Adrenal gland (tissue), 12 donors: ENCODE results near the gene POLR2H. TPM values are rescaled to one million over a fixed set of nuclear protein-coding genes. Genes with fewer than 3 reads are reported as not detected.

Source experiments
- DNase-seq, 7 donors: peaks; one replicate each; pipeline ENCODE4 v3.0.0-alpha.2; 2019 to 2020
- H3K27ac ChIP-seq, 5 donors: fragments of 200-600 bp; sonication (generic) in 4 of 5; 1 replicate in 3 of 5; 2 replicates in 2 of 5; pipeline versions ENCODE4 v1.5.1 to v1.8.0; 2016 to 2020; ENCODE audit warnings: mild to moderate bottlenecking in 1 of 5
- H3K27me3 ChIP-seq: fragments of 200-600 bp; 2 replicates; pipeline ENCODE4 v1.8.0; 2021
- H3K36me3 ChIP-seq, 2 donors: fragments of 200-600 bp; replicated peaks in 1 of 2; 1 replicate in 1 of 2; 2 replicates in 1 of 2; pipeline versions ENCODE4 v1.5.1 to v1.8.0; 2018 to 2022
- H3K4me1 ChIP-seq, 2 donors: fragments of 200-600 bp; replicated peaks in 1 of 2; 1 replicate in 1 of 2; 2 replicates in 1 of 2; pipeline versions ENCODE4 v1.5.1 to v1.8.0; 2018 to 2021
- H3K4me3 ChIP-seq, 4 donors: fragments of 200-600 bp; sonication (generic) in 3 of 4; one replicate each; pipeline ENCODE4 v1.5.1; 2016 to 2018
- H3K9me3 ChIP-seq, 3 donors: fragments of 200-600 bp; sonication (generic) in 1 of 3; replicated peaks in 1 of 3; 1 replicate in 2 of 3; 2 replicates in 1 of 3; pipeline versions ENCODE4 v1.5.1 to v1.8.0; 2016 to 2021
- POLR2A ChIP-seq, 2 donors: fragments of 450-650 bp; IDR thresholded peaks; one replicate each; pipeline ENCODE4 v1.6.1; 2017; ENCODE audit warnings: antibody characterized with exemption in 2 of 2, mild to moderate bottlenecking in 2 of 2, moderate library complexity in 1 of 2
- WGBS, 4 donors: extraction: QIAGEN DNeasy Blood & Tissue Kit in 2 of 4; methylation state at CpG; one replicate each; pipeline versions ENCODE4 v1.1.5 to v1.1.7; 2013 to 2017; 5-methylcytosine and 5-hydroxymethylcytosine counted together
- intact Hi-C, 2 donors: fragments of 100-400 bp; cut with DNase I; formaldehyde crosslinking; loops; one replicate each; pipeline versions ENCODE4 v1.14.1 to v1.15.0; 2022 to 2023
- polyA plus RNA-seq, 3 donors: library from polyadenylated mRNA; stranded (reverse); fragments of 200-250 nt in 2 of 3; fragments of 350-450 nt in 1 of 3; fragmentation: Illumina TruSeq in 1 of 3; extraction: RNeasy Lipid Tissue Mini Kit (QIAGEN cat#74804) in 1 of 3; gene quantifications; one replicate each; pipeline ENCODE4 v1.2.3, GENCODE V29; 2013 to 2014
- total RNA-seq, 9 donors: library from RNA; depleted of rRNA in 4 of 9; stranded (reverse); fragments of >200 nt in 4 of 9; fragments of 120-200 nt in 1 of 9; fragmentation: NEBNext Ultra II Directional in 1 of 9; extraction: Animal tissue kit (Norgen Biotek cat#: 25700) in 1 of 9; gene quantifications; one replicate each; pipeline versions ENCODE4 v1.1.0 to v1.2.4, GENCODE V29; 2013 to 2023
- TF ChIP-seq, protein P1 (sequence below), 6 experiments: fragments of 450-650 bp in 4 of 6; fragments of 200-600 bp in 2 of 6; sonication (generic) in 1 of 6; IDR thresholded peaks; 1 replicate in 5 of 6; 2 replicates in 1 of 6; pipeline versions ENCODE4 v1.5.1 to v1.8.0; 2016 to 2021; ENCODE audit warnings: antibody characterized with exemption in 6 of 6, mild to moderate bottlenecking in 2 of 6, moderate library complexity in 1 of 6
- donor health status: healthy with polysubstance abuse.
- donor health status: Bipolar disorder and iron deficiency.
- donor health status: DM: yes; HTN: yes; CAD: no.
- donor health status: DM: no; HTN: no; CAD: no.
- donor health status: DM: no; HTN: no; CAD: no.
- donor health status: DM: yes; HTN: yes; CAD: no.

POLR2H gene
- total and polyA plus RNA-seq, 12 donors = 63.1 to 199 (median 77.7) TPM

DNA sequence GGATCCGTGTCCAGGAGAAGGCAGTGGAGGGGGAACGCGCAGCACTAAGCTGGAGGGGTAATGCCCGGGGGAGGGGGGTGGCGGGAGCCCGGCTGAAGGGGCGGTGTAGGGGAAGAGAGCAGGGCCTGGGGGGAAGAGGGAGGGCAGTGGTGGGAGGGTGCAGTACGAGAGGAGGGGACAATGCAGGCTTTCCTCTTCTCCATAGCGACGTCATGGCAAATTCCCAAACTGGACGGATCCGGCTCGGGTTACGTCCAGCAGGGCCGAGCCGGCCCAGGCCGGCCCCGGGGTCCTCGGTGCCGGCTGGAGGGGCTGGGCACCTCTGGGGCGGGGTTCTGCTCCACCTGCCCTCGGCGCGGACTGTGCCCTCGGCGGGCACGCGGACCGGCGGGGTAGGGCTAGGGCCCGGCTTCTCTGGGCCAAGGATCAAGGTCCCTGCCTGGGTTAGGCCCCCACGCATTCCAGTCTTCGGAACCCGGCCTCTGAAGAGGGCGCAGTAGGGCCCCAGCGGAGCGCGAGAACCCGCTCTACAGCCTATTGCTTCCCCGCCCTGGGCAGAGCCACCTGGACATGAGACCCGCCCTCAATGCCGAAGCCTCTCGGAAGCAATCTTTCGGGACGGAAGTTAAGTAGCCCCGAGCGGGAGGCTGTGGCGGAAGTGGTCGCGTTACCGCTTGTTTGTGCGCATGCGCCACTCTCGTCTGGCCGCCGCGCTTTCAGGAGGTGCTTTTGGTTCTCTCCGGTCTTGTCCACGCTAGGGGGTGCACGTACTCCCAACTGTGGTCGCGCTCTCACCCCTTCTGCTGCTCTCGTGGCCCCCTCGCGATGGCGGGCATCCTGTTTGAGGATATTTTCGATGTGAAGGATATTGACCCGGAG lies 1.4 kb downstream of the POLR2H start:
- intact Hi-C loops = no loop called here
- WGBS, 4 donors = 0 to 1% (median 0%) methylated on average over 57 to 68 of the region's 68 CpGs; no CpG with 5 or more reads in 1 of the 4 donors
- H3K4me1 ChIP-seq = peaks cover 13 to 41% of the 10 kb centered on the region in 2 donors
- H3K36me3 ChIP-seq = peaks cover 0 to 27% of the 10 kb centered on the region in 2 donors
- H3K4me3 ChIP-seq = peak overlapping the region; percentile 71 to 88 (median 80)
- peak; percentile 93 to 98 (median 96) for DNase-seq
- no peaks in the 10 kb centered on the region for H3K27me3 ChIP-seq
- peak overlapping the region; percentile 80 to 100 (median 97) for H3K27ac ChIP-seq
- TF ChIP-seq, protein P1, sequence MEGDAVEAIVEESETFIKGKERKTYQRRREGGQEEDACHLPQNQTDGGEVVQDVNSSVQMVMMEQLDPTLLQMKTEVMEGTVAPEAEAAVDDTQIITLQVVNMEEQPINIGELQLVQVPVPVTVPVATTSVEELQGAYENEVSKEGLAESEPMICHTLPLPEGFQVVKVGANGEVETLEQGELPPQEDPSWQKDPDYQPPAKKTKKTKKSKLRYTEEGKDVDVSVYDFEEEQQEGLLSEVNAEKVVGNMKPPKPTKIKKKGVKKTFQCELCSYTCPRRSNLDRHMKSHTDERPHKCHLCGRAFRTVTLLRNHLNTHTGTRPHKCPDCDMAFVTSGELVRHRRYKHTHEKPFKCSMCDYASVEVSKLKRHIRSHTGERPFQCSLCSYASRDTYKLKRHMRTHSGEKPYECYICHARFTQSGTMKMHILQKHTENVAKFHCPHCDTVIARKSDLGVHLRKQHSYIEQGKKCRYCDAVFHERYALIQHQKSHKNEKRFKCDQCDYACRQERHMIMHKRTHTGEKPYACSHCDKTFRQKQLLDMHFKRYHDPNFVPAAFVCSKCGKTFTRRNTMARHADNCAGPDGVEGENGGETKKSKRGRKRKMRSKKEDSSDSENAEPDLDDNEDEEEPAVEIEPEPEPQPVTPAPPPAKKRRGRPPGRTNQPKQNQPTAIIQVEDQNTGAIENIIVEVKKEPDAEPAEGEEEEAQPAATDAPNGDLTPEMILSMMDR (IDR thresholded peaks at IDR 0.05) = peak in 5 of 6 experiments; percentile 41 to 54 (median 45)
- TF ChIP-seq POLR2A (IDR thresholded peaks at IDR 0.05) = peak; percentile 52 to 86
- no peaks in the 10 kb centered on the region for H3K9me3 ChIP-seq

- no peak for DNase-seq
- Histone ChIP-seq H3K36me3 (peaks cover 0 to 38% of the 10 kb centered on the region in 2 donors), H3K4me1 (peaks cover 17 to 38% of the 10 kb centered on the region in 2 donors), H3K9me3 (no peaks in the 10 kb centered on the region), H3K27ac (no peak overlapping the region), H3K27me3 (no peaks in the 10 kb centered on the region), H3K4me3 (no peak overlapping the region)
- intact Hi-C loops = no loop called here
- no peak for TF ChIP-seq POLR2A (IDR thresholded peaks at IDR 0.05)
- TF ChIP-seq, protein P1 (IDR thresholded peaks at IDR 0.05) = no peak
- WGBS, 4 donors = 82 to 94% (median 85%) methylated on average over 5 of the region's 5 CpGs
Observed at GRCh38 chr3:184366619-184367289, 5.2 kb downstream of the POLR2H start.

DNA sequence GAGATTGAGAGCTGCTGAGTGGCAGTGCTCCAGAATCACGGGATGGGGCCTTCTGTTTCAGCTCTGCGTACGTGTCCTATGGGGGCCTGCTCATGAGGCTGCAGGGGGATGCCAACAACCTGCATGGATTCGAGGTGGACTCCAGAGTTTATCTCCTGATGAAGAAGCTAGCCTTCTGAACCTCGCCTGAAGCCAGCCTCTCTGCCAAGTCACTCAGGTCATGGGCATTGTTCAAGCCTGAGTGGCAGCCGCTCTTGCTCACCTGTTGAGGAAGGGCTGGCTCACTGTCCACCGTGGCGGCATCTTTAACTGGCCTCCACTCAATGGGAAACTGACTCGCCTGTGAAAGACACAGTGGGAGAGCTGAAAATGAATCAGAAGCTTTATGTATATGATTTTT lies 6.6 kb downstream of the POLR2H start:
- intact Hi-C loops = no loop called here
- peaks cover 17 to 43% of the 10 kb centered on the region in 2 donors for H3K4me1 ChIP-seq
- 76 to 84% (median 78%) methylated on average over 7 to 9 of the region's 9 CpGs for WGBS, 4 donors
- H3K9me3 ChIP-seq = no peaks in the 10 kb centered on the region
- peak overlapping the region in 2 of 5 donors; percentile 19 to 65 for H3K27ac ChIP-seq
- H3K27me3 ChIP-seq = no peaks in the 10 kb centered on the region
- no peak for TF ChIP-seq POLR2A (IDR thresholded peaks at IDR 0.05)
- TF ChIP-seq, protein P1 (IDR thresholded peaks at IDR 0.05) = no peak
- H3K36me3 ChIP-seq = peaks cover 0 to 38% of the 10 kb centered on the region in 2 donors
- no peak for DNase-seq
- H3K4me3 ChIP-seq = no peak overlapping the region

DNA sequence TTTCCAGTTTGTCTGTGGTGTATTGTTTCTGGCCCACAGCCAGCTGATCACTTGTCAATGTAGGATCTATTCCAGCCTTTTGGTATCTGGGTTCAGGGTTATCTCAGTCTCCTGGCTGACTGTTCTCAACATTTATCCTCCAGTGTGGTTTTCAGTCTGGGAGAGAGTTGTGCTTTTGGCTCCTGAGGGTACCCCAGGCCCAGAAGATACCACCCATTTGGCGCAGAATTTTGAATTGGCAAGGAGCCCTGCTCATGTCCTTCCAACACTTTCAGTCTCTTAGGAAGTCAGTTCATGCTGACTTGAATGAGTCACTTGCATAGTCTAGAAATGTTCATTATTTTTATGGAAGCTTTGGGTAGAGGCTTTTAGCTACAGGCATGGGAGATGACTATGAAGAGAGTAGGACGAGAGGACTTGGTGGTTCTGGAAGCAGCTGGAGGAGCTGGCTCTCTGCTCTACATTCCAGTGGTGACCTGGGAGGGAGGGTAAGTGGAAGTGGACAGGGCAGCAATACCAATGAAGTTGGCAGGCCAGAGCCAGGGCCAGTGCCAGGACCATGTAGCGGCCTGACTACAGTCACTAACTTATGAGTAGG lies 7.2 kb downstream of the POLR2H start:
- intact Hi-C loops = no loop called here
- Histone ChIP-seq H3K27ac (peak overlapping the region in 3 of 5 donors; percentile 40 to 65 (median 58)), H3K27me3 (no peaks in the 10 kb centered on the region), H3K4me1 (peaks cover 15 to 46% of the 10 kb centered on the region in 2 donors), H3K9me3 (no peaks in the 10 kb centered on the region), H3K36me3 (peaks cover 0 to 38% of the 10 kb centered on the region in 2 donors), H3K4me3 (no peak overlapping the region)
- WGBS, 4 donors = 29 to 42% (median 38%) methylated on average over 3 of the region's 3 CpGs
- TF ChIP-seq POLR2A (IDR thresholded peaks at IDR 0.05) = no peak
- TF ChIP-seq, protein P1 (IDR thresholded peaks at IDR 0.05) = no peak
- peak in 5 of 7 donors; percentile 57 to 73 (median 65) for DNase-seq
